IPS-NIHi11 (cell line): Measurements from ENCODE around the gene ATP2B2.
A peak's percentile ranks its signal among the peaks of the same experiment; 100 is the strongest.

ENCODE experiments used
- DNase-seq: peaks from one replicate; pipeline ENCODE4 v3.0.0; 2012; ENCODE audit warnings: mixed read lengths, low spot score

The ATP2B2 gene

DNA sequence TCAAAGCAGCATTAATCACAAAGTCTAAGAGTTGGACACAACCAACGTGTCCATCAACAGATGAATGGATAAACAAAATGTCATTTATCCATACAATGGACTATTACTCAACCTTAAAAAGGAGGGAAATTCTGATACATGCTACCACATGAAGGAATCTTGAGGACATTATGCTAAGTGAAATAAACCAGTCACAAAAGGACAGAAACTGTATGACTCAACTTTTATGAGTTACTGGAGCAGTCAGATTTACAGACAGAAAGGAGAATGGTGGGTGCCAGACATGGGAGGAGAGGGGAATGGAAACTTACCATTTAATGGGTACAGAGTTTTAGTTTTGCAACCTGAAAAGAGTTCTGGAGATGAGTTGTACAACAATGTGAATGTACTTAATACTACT lies 141.5 kb downstream of the ATP2B2 start:
- DNase-seq: no peak

DNA sequence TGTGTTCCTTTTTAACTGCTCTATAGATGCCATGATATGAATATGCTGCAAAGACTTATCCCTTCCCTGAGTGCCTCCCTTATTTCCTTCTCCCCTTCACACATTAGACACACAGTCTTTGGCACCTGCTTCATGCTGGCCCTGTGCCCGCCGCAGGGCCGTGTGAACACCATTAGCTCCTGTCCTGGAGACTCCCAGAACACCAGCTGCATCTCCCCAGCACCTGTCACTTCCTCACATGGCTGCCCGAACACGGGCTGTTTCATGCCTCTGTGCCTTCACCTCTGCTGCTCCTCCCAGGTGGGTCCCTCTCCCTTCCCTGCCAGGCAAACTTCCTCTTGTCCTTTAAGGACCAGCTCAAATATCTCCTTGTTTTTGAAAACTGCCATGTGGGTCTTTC lies 144.0 kb downstream of the ATP2B2 start:
- DNase-seq: no peak

DNA sequence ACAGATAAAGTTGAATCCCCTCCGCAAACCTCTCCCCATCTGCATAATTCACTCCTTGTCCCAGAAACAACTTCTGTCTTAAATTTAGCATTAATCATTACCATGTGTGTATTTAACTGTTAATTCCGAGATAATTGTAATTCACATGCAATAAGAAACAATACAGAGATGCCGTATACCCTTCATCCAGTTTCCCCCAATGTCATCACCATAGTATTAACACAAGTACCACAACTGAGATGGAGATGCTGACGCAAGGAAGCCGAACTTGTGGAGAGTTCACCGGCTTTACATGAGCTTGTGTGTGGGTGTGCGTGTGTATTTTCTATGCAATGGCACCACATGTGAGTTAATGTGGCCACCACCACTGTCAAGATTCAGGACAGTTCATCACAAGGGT lies 144.9 kb downstream of the ATP2B2 start:
- DNase-seq: no peak

DNA sequence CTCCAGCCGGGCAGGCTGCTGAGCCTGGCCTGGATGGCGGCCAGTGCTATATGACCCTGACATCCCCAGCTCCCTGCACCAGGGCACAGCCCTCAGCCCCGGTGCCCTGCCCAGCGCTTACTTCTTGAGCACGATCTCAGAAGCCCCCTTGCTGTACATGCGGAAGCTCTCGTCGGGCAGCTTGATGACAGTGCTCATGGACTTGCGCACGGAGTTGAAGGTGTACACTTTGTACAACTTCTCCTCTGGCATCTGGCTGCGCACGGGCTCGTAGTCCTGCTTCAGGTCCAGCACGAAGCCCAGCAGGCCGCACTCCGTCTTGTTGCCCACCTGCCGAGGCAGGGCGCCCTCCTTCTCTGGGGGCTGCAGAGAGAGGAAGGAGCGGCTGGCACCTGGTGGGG lies 145.6 kb downstream of the ATP2B2 start:
- DNase-seq: no peak

DNA sequence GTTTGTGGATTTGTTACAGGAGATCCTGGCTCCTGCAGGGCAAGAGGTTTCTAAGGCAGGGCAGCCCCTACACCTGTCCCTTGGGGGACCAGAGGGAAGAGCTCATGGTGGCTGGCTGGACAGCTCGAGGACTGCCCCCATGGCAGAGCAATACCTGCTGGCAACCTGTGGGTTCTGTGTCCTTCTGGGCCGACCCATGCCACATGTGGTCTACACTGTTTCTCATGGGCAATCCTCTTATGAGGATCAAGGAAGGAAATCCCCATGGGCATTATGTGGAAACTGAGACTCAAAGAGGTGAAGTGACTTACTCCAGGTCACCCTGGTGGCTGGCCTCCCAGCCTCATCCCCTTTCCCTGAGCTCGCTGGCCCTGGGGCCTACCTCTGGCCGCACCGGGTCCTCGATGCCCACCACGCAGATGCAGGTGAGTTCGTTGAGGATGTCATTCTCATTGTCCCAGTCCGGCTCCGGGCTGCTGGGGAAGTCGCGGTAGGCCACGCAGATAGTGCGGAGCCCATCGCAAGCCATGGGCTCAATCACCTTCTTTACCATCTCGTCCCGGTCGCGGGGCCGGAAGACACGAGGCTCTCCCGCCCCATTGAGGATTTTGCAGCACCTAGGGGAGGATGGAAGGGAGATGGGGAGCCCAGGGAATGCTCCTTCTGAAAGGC lies 146.9 kb downstream of the ATP2B2 start:
- no peak for DNase-seq

DNA sequence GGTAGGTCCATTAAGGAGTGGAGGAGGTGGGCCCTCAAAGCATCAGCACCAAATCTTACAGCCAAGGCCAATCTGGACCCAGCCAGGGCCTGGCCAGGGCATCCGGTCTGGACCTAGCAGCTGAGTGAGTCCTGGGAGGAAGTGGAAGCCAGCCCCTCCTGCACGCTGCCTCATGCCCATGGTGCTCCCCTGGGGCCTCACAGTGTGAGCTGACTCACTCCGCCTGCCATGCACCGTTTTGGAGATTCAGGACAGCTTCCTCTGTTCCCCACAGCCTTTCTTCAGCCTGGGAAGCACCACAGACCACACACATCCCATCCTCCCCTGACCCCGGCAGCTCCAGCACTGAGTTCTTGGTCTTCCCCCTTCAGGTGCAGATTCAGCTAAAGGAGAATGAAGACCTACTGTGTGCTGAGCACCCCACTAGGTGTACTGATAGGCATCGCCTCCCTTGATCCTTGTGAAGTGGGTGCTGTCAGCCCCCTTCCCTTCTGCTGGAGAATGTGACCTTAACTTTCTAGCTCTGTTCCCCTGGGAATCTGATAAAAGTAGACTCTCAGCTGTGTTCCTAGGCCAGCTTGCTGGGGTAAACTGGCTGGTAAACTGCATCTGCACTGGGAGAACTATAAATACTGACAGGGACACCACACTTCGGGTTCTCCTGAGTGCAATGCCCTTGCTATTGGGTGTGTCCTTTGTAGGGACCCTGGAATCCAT lies 147.6 kb downstream of the ATP2B2 start:
- no peak for DNase-seq

DNA sequence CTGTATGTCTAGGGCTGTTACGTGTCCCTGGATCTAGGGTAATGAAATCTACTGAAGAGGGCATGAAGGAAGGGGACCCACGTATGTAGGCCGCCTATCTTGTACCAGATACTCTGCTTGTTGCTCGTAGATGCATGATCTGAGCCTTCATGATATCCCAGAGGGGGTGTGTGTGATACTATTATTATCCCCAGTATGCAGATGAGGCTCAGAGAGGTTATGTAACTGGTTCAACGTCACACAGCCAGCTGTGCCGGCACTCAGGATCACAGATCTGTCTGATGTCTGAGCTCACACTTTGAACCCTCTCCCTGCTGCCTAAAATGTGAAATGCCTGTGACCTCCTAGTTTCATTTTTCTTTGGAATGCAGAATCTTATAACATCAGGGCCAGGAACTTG lies 148.3 kb downstream of the ATP2B2 start:
- DNase-seq: no peak

DNA sequence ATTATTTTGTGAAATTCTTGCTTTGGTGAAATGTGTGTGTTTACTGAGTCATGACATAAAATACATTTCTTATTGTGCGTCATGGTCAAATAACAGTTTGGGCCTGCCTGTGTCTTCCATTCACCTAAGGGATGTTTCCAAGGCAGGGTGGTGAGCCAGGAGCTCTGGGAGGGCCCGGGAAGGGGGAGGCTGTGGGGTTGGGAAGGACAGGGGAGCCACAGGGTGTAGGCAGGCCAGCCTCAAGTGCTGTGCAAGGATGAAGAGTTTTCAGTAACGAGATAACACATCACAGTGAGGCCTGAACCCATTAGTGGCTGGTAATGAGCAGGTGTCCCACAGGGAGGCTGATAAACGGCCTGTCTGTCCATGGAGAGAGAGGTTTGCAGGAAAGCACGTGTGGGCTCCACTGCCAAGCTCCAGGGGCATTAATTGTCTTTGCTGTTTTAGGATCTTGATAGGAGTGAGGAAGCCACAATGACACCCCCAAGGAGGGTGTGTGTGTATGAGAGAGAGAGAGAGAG lies 148.9 kb downstream of the ATP2B2 start:
- no peak for DNase-seq

DNA sequence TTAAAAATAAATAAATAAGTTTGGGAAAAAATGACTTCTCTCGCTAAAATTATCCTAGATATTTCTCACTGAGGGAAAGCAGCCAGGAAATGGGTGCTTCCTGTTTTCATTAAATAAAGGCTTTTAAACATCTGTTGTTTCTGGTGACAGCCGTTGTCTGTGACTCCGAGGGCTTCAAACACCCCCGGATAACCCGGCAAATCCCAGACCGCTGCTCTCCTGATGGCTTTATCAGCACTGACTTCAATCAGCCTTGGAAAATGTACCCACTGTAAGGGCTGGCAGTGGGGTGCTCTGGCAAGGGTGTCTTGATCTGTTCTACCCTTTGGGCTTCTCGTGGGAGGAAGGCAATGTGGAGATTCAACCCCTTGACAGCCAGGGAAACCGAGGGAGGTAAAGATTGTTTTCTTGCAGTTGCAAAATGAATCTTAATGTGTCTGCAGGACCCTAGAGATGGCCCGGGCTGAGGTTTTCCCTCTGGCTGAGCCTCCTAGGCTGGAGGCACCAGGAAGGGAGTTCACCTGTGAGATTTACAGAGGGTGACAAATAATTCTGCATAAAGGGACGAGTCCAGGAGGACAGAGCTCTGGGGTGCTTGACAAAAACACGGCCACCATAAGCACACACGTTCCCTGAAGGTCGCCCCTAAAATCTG lies 150.9 kb downstream of the ATP2B2 start:
- no peak for DNase-seq

DNA sequence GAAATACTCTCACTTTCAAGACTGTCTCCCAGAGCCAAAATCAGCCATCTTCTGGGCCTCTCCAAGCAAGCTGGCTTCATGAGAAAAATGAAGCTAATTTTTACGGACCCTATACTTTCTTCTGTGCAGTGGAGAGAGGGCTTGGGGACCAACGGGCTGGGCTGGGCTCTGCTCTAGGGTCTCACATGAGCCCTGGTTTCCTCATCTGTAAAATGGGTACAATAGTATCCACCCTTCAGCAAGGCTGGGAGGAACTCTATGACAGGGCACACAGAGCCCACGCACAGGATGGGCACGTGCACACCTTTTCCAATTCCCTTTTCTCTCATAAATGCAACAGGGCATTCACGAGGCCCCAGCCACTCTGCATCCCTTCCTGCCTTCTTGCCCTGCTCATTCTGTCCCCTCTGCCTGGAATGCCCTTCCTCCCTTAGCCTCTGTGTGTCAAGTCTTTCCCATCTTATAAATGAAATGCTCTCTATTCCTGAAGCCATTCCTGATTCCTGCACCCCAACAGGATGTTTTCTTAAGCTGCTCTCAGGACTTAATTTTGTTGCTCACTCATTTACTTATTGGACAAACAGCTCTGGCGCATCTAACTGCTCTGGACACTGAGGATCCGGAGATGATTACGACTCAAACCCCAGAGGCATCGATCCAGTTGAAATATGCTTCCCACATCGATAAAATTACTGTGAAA lies 151.6 kb downstream of the ATP2B2 start:
- no peak for DNase-seq

DNA sequence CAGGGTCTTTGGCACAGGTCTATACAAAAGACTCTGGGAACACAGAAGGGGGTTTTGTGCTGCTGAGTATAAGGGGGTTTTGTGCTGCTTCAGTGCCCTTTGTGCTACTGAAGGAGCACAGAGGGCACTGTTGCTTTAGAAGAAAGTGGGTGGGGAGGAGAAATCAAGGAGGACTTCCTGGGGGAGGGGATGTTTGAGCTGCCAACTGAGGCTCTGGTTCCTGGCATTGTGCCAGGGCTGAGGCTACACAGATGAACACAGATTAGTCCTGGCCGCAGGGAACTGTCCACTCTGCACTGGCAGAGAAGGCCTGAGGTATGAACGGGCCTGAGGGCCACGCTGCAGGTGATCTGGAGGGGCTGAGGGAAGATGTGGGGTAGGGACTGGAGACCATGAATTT lies 152.2 kb downstream of the ATP2B2 start:
- no peak for DNase-seq

DNA sequence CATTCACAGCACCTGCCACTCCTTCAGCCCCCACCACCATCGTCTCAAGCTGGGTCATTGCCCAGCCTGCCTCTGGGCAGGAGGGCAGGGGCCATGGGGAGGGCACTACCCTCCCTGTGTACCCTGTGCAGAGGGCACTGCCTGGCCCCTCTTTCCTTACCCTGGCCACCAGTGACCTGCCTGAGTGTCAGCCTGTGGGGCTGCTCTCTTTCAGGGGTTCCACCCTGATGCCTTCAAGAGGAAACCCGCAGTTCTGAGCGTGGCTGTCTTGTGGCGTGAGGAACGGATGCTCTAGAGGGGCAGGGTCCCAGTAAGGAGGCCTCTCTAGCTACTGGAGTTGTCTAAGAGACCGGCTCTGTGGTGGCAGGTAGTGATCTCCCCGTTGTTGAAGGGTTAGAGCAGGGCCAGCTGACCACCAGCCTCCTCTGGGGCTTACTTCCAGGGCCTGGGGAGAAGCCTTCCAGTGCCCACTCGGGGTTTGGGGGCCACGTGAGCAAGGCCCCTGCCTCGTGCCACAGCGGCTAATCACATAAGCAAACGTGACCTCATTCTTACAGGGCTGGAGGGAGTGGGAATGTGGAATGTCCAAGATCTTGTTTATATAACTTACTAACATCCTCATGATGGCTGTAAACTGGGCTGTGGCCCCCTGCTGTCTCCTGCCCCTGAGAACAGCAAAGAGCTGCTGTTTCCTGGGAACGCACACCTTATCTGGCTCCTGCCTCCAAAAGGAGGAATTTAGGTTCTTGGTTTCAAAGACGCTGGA lies 153.1 kb downstream of the ATP2B2 start:
- DNase-seq: no peak

DNA sequence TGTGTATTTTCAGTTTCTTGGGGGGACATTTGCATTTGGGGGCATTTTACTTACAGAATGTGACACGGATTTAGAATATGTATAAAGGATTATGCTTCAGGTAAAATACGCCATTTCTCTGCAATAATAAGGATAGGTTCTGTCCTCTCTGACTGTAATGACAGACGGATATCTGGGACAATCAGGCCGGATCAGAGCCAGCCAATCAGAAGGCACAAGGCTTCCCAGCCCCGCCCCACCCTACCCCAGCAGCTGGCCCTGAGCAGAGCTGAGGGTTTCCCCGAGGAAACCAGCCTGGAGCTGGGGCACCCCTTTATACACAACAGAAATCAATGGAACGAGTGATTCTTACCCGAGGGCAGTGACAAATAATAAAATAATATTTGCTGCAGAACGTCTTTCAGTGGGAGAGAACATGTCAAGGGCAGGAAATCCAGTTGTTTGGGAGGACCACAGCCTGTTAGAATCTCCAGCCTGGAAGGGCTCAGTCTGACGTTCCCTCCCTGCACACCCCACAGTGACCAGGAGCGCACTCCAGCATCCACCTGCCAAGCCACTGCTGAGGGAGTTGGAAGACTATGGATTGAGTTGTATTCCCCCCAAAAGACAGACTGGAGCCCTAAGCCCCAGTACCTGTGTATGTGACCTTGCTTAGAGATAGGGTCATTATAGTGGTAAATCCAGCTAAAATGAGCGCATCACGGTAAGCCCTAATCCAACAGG lies 154.2 kb downstream of the ATP2B2 start:
- DNase-seq: peak; percentile 94

DNA sequence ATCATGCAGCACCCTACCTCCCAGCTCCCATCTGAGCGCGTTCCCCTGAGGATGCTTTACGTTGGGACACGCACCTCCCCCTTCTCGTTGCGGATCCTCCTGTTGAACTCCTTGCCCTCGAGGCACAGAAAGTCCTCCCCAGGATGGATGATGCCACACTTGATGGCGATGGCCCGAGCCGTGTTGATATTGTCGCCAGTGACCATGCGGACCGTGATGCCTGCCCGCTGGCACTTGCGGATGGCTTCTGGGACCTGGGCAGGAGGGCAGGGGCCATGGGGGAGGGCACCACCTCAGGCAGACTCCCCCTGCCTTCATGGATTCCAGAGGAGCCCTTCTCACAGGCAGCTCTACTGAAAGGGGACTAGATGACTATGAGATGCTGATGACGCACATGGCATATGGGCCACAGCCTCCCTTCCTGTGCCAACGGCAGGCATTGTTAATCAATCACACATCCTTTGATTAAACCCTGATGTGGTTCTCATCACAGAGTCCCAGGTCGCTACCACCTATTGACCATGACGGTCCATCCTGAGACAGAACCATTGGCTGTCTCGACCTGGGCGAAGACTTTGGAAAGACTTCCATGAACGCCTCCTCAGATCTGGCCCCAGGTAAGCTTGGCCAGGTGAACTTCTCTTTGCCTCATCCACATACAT lies 154.9 kb downstream of the ATP2B2 start:
- DNase-seq: no peak

DNA sequence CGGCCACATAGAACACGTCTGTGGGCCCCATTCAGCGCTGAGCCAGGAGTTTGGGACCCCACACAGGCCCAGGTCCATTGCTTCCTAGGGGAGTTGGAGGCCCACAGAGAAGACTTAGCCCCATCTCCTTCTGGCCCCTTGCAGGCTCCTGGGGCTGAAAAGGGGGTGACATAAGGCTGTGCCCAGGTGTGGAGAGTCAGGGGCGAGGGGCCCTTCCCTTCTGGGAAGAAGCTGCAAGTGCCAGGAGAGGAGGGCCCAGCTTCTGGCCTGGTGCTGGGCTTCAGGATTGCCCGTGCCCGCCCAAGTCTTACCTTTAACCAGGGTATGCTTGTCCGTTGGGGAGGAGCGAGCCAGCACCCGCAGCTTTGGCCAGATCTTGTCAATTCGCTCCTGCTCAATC lies 155.6 kb downstream of the ATP2B2 start:
- DNase-seq: no peak

DNA sequence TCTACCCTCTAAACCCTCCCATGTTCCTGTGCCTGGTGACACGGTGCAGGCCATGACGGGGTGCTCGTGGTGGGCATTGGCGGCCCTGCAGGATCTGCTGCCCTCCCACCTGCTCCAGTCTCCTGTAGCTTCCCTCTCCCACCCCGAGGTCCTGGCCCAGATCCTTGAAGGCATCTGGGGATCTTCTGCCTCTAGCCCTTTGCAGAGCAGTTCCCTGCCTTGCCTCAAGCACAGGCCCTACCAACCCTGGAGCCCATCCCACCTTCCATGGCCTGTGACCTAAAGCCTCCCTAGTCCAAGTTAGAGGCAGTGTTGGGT lies 157.0 kb downstream of the ATP2B2 start:
- DNase-seq: no peak

DNA sequence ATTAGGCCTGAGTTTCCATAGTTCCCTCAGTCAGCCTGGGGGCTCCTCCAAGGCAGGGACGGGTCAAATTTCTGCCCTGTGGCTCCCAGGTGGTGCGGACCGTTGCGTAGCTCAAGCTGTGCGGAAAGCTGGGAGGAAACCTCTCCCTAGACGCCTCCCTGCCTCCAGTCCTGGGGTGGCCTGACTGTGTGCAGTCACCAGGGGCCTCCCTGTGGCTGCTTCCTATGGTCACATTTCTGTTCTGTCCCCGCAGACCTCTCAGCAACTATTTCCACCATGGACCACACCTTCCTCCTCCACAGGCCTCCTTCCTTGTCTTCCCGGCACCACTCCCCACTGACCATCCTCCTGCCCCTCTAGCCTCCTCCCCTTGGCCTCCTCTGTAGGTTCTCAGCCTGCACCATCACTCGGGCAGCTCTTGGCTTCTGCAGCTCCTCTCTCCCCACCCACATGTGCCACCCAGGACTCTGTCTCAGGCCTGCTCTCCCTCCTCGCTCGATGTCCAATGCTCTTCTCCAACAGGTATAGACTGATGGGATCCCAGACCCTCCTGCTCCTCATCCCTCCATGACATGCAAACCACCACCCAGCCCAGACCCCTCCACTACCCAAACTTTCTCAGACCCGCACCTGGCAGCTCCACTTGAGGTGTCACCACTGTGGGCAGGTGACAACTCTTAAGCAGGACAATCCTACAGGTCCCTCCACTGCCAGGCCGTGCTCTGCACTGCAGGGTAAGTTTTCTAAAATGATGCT lies 157.6 kb downstream of the ATP2B2 start:
- no peak for DNase-seq

DNA sequence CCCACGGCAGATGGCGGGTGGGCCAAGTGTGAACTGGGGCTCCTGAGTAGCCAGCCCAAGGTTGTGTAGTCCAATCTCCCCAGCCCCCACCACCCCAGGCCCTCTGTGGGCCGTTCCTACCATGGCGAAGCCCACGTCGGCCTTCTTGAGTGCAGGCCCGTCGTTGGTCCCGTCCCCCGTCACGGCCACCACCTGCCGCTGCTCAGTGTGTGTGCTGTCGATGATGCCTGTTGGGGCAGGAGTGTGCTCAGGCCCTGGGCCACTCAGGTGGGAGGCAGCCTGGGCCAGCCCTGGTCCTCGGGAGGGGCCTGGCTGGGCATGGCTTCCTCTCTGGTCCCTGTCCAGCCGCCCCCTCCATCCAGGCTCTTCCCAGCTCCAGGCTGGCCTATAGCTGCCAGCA lies 159.5 kb downstream of the ATP2B2 start:
- no peak for DNase-seq

DNA sequence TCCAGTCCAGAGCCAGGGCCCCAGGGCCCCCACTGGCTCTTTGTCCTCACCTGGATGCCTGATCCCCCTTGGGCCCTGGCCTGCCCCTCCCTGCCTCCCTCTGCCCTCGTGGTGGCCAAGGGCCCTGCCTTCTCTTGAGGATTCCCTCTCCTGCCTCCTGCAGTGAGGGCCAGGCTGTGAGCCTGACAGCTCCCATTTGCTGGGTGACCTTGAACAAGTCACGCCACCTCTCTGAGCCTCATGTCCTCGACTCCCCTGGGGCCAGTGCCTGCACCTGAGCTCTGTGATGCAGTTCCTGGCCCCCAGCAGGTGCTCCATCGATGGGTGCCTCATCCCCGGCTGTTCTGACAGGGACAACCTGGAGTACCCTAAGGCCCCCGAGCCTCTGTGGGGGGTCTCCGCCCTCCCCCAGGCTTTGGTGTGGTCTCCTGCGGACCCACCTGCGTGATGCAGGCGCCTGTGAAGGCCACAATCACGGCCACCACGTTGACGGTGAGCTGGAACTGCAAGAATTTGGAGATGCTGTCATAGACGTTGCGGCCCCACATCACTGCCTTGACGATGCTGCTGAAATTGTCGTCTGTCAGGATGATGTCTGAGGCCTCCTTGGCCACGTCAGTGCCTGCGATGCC lies 160.3 kb downstream of the ATP2B2 start:
- DNase-seq: no peak
